GM21576 (cell line): ENCODE data around the gene SOWAHC.
"Not testable (repeated sequence)": the region's sequence is repeated elsewhere in the genome, so short reads cannot be mapped to it uniquely, and the experiment has no call there.

ENCODE experiments used
- ATAC-seq: cut with Tn5 transposase; IDR thresholded peaks from one replicate; pipeline ENCODE4 v1.9.1; 2021; ENCODE audit warnings: mild to moderate bottlenecking, moderate library complexity; ENCODE audit not compliant: unreplicated experiment

SOWAHC gene

DNA sequence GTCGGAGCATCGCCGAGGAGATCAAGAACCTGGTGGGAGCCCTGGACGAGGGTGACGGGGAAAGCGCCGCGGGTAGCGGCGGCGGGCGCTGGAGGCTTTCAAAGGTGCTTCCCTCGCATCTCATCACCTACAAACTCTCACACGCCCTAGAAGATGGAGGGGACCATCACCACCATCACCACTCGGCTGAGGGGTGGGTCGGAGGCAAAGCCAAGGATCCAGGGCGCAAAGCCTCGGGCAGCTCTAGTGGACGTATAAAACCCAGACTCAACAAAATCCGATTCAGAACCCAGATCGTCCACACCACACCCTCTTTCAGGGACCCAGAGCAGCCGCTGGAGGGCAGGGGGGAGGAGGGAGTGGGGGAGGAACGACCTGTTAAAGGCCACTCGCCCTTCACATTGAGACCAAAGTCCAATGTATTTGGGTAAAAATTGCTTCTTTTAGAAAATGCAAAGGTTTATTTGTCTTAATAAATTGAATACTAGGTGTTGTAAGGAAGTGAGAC is 1.5 kb downstream of the SOWAHC start:
- no peak for ATAC-seq

DNA sequence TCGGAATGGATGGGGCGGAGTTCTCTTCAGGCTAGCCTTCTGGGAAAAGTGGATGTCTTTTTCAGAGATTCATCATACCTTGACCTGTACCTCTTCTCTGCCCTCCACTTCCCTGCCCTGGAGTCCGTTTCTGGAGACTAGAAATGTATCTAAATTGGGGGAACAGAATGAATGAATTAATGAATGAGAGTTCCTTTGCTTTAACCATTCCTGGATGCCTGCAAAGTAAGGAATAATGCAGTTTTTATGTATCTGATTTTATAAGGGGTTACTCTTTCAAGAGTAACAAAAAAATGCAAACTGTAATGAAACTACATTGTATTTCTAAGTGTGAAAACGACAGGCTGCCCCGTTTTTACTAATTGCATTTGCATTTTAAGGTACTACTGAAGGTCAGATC is 2.0 kb downstream of the SOWAHC start:
- ATAC-seq = no peak

DNA sequence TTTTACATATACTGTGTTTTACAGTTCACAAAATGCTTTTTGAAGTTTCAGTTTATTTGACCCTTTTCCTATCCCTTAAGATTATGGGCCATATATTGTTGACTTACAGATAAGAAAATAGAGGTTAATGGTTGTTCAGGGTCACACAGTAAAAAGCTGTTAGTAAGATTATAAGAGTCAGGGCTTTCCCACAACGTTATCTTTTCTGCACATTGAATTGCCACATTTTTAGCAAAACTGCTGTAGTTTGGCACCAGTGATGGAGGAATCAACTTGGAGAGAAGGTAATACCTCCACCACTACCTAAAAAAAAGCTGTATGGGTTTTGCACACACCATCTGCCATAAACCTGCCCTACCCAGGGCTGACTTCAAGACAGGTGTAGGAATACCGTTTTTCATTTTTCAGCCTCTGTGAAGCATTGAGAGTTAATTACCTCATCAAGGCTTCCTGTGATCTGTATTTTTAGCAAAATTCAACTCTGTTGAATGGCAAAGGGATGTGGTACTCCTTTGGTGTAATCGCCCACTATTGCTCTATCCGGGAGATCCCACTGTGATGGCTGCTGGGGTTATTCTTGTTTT is 5.0 kb downstream of the SOWAHC start:
- no peak for ATAC-seq

DNA sequence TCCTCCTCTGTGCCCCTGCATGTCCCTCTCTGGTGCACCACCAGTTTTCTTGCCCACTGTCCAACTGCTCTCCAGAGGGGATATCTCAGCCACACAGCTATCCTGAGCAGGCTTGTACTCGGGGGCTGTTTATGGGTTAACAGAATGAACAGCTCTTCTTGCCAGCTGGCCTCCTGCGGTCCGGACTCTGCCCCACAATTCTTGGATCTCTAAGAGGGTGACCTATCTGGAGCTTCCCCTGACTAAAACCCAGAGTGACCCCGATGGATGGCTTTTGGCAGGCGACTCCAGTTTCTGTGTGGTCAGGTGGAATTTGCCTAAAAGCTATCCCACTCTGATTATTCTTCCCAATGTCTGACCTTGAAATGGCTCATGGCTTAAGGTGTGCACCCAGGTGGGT is 9.1 kb downstream of the SOWAHC start:
- no peak for ATAC-seq

DNA sequence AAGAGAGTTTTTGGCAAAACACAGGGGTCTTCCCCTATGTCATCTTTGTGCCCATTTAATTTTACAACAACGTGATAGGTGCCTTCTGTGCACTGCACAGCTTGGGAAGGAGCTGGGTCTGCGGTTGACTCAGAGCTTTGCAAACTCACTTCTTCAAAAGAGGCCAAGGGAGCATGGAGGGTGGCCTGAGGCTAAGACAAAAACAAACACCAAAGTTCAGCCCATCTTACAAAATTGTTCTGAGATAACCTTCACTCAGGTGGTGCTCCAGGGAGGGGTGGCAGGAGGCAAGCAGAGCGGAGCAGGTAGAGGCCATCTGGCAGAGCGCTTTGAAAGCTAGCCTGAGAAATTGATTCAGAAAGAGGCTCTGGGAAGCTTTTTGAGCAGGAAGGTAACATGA is 9.8 kb downstream of the SOWAHC start:
- no peak for ATAC-seq

DNA sequence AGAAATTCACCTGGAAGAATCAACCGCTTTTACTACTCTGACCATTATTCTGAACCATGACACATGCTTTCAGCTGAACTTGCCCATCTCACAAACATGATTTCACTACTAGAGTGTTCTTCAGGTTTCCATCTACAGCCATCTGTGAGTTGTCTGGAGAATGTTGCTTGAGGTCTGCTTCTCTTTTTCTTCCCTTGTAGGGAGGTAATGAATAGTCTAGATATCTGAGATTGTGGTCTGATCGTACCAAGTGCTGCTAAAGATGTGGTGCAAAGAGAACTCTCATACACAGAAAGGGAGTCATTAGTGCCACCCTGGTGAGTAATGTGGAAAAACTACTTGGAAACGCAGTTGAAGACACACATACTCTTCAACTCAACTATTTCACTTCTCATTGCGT is 10.2 kb downstream of the SOWAHC start:
- ATAC-seq = no peak

DNA sequence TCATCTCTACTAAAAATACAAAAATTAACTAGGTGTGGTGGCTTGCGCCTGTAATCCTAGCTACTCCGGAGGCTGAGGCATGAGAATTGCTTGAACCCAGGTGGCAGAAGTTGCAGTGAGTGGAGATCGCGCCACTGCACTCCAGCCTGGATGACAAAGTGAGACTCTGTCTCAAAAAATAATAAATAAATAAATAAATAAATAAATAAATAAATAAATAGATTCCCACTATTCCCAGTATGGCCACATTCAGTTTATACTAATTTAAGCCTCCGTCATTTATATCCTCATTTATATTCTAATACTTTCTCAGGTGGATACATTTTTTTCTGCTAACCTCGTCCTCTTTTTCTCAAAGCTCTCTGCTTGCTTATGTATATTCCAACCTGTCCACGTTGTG is 14.2 kb downstream of the SOWAHC start:
- ATAC-seq = not testable (repeated sequence)

DNA sequence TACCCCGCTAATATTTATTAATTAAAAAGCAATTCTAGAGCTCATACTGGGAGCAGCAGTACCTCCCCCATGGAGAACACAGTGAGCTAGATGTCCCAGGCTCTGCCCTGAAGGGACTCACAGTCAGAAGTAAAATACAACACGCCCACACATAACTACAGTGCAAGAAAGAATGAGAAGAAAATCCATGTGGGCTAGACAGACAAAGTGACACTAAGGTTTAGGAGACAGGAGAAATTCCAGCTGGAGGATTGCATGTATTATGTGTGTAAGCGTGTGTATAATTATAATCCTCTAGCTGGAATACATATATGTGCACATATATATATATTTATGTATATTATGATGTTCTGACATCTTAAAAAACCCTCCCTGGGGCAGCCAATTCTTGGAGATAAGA is 15.7 kb downstream of the SOWAHC start:
- ATAC-seq = no peak

DNA sequence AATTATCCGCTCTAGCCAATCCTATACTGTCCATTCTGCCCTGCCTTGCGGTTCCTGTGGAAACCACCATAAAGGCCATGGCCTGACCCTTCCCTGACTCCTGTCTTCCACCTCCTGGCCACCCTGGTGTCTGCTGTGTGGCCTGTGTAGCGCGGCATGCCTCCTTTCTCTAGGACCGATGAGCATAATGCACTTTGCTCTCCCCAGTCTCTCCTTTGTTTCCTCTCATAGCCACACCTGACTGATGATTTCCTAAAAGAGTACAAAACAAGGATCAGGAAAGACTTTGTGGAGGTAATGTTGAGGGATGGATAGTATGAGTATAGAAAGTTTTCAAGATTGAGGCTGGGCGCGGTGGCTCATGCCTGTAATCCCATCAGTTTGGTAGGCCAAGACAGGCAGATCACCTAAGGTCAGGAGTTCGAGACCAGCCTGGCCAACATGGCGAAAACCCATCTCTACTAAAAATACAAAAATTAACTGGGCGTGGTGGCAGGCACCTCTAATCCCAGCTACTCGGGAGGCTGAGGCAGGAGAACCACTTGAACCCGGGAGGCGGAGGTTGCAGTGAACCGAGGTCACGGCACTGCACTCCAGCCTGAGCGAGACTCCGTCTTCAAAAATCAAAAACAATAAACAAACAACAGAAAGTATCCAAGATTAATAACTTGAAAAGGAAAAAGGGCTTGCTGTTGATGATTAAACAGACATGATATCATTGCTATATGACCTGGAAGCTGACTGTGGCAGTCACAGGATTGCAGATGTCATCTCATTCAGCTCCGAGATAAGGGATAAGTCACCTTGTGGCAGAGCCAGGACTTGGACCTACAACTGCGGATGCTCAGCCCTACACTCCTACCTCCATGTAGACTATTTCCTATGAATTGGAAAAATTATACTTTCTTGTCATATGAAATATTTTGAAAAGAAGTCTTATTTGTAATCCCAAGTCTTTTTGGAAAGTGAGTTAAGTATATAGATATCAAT is 16.6 kb downstream of the SOWAHC start:
- ATAC-seq = no peak

DNA sequence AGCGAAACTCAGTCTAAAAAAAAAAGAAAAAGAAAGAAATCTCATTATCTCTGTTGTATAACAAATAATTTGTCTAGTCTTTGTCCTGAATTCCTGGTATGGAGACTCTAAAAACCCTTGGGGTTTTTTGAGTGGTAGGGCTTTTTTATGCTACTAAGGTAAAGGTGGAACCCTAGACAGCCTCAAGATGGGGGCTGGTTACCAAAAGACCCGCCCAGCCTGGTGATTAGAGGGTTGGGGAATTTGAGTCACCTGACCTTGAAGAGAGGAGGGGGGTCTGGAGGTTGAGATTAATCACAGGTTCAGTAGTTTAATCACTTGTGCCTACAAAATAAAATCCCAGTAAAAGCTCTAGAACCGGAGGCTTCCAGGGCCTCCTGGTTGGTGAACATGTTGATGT is 17.6 kb downstream of the SOWAHC start:
- ATAC-seq = no peak

DNA sequence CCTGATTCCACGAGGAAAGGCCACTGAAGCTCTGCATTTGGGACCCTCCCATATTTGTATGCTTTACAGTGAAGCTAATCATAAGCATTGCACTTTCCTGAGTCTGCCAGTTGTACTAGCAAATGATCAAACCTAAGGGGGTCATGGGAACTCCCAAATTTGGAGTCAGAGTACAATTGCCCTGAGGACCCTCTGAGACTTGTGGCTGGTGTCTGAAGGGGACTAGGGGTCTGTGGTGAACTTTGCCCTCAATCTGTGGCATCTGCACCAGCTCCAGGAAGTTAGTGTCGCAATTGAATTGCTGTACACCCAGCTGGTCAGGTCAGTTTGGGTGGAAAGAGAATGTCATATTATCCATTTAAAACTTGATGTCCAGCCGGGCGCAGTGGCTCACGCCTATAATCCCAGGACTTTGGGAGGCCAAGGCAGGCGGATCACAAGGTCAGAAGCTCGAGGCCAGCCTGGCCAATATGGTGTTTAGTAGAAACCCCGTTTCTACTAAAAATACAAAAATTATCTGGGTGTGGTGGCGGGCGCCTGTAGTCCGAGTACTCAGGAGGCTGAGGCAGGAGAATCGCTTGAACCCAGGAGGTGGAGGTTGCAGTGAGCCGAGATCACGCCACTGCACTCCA is 18.1 kb downstream of the SOWAHC start:
- ATAC-seq = no peak

DNA sequence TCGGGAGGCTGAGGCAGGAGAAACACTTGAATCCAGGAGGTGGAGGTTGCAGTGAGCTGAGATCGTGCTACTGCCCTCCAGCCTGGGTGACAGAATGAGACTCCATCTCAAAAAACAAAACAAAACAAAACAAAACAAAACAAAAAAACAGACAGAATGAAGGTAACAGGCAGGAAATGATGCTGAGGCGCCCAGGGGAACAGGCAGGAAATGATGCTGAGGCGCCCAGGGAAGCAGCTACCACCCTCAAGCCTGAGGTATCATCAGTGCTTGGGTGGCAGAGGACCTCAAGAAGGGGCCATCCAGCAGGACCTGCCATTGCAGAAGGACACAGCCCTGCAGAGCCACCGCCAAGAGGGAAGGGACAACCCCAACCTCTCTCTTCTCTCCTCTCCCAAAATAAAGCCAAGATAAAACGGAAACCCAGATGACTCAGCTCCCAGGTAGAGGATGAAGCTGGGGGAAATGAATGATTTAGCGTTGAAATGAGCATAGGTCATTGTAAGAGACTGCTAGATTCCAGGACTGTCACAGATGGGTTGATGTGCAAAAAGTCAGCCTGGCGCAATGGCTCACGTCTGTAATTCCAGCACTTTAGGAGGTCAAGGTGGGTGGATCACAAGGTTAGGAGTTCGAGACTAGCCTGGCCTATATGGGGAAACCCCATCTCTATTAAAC is 19.3 kb downstream of the SOWAHC start:
- ATAC-seq = no peak

DNA sequence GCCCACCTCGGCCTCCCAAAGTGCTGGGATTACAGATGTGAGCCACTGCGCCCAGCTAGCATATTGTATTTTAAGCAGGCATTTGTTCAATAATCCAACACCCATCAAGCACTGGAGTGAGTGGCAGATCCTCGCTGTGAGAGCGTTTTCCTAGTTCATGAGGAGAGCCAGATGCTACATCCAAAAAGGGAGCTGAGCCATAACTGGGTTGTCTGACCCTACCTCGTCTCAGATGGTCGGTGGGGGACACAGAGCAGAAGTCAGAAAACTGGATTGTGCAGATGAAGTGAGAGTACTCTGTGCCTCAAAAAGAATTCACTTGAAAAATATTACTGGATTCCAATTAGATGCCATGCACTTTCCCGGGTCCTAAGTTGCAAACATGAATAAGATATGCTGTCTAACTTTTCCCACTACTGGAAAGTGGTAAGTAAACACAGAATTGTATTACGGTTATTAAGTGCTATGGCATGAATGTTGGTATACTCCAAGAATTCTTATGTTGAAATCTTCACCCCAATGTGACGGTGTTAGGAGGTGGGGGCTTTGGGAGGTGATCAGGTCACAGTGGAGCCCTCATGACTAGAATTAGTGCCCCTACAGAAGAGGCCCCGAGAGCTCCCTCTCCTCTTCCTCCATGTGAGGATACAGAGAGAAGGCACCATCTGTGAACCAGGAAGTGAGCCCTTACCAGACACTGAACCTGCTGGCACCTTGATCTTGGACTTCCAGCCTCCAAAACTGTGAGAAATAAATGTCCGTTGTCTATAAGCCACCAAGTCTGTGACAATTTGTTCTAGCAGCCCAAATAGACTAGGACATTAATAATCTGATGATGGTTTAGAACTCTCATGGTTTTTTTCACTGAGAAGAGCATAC is 21.5 kb downstream of the SOWAHC start:
- ATAC-seq = no peak

DNA sequence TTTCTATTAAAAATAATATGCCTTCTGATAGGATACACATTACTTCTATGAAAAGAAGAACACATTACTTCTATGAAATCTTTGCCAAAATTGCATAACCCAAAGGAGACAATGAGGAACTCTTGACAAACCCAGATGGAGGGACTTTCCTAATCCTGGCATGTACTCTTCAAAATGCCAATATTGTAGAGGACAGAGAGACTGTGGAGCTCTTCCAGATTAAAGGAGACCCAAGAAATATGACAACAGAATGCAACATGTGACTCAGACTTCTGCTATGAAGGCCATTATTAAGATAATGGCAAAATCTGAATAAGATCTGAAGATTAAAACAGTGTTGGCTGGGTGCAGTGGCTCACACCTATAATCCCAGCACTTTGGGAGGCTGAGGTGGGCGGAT is 22.2 kb downstream of the SOWAHC start:
- ATAC-seq = no peak

DNA sequence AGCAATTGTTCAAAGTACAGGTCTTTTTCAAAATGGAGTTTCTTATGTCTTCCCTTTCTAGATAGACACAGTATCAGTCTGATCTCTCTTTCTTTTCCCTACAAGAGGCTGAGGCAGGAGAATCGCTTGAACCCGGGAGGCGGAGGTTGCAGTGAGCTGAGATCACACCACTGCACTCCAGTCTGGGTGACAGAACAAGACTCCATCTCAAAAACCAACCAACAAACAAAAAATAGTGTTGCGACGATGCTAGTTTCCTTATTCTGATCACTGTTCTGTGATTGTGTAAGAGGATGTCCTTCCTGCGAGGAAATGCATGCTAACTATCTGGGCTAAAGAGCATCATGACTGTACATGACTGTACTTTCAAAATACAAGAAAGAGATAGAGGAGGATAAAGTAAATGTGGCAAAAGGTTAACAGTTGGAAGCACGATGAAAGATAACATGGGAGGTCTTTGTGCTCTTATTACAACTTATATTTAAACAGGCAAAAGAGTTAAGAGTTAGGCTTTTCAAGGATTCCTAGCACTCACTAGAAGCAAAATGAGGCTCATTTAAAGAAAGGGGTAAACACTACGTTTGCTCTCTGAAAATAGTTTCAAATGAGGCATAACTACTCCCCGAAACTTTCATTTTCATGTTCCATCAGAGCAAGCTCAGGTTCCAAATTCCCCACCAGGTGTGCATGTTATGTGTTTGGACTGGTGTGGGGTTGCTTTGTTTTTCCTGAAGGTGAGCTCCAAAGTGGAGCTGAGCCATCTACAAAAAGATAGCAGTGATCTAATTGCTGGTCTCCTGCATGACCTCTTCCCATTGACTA is 23.8 kb downstream of the SOWAHC start:
- ATAC-seq = peak; percentile 84

DNA sequence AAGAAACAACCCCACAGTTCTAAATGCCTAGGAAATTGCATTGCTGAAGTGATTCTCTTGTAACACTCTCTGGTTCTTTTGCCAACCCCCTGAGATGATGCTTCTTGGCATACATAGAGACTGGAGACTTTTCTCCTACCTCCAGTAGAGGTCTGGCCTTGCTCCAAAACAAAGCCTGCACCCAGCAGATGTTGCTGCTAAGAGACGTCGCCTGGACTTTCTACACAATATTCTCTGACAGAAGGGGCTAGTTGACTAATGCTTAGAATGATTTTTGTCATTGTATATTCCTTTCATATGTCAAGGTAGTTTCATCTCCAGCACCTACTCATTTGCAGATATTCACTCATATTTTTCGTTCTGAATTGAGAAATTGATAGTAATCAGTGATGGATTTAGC is 24.6 kb downstream of the SOWAHC start:
- no peak for ATAC-seq

DNA sequence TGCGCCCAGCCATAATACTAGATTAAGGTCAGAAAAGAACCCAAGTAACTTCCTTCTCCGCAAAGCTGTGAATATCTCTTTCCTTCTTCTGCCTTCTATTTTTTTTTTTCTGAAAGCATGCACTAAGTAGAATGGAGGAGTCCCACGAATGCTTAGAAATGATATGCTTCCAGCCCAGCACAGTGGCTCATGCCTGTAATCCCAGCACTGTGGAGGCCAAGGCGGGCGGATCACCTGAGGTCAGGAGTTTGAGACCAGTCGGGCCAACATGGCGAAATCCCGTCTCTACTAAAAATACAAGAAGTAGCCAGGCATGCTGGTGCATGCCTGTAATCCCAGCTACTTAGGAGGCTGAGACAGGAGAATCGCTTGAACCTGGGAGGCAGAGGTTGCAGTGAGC is 25.8 kb downstream of the SOWAHC start:
- ATAC-seq = not testable (repeated sequence)

DNA sequence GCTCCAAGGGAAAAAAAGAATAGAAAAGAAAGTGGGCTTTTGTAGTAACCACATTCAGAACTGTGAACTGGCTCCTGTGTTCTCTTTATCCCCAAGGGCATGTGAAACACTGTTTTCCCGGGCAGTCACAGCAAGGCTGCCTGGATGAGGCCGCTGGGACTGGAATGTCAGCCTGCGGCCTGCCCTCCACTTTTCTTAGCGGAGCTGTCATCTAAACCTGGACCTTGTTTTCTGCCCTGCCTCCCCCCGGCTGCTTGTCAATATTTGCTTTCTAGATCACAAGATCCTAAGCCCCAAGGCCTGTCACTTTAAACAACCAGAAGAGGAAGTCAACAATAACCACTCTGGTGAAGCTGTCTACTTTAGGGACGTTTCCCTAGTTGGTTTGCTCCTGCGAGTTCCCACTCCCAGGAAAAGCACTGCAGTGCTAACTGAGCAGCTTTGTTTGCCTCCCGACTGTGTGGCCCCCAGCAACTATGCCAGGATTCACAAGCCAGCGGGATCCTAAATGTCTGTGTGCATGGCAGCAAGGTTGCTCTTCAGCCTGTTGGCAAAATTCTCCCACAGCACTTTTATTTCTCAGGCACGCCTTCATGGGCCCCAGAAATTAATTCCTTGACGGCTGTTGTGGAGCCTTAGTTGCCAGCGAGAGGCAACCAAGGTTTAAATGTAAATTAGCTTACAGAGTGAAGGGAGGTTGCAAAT is 30.6 kb downstream of the SOWAHC start:
- ATAC-seq = no peak
